ENCODE measurements around the gene DNMT3L. TPM values are rescaled to one million over a fixed set of nuclear protein-coding genes. Genes with fewer than 3 reads are reported as not detected.

The DNMT3L gene
- total and polyA plus RNA-seq, 2 donors (not counting 1 experiment from before 2014, with no cell fraction given): not detected

GRCh38 chr21:44281801-44282200, 20.1 kb upstream of the DNMT3L start:
- H3K4me2 ChIP-seq (replicated peaks; ENCODE audit: low read depth, low read length, poor library complexity, severe bottlenecking): no peak overlapping the region
- ChIA-PET POLR2A (no interaction called here), CTCF (no interaction called here)
- peaks cover 3 to 7% of the 10 kb centered on the region in 2 donors for H3K4me1 ChIP-seq (ENCODE audit: control insufficient read depth in 2 of 2, insufficient read depth in 2 of 2, low read length in 2 of 2)
- no peak overlapping the region for H2AFZ ChIP-seq (ENCODE audit: insufficient read depth, low read depth, low read length, poor library complexity, severe bottlenecking)
- no peak overlapping the region for H3K27ac Mint-ChIP-seq
- H3K4me1 Mint-ChIP-seq: peaks cover 11% of the 10 kb centered on the region
- H3K9me3 ChIP-seq (ENCODE audit: control extremely low read depth in 1 of 3, control insufficient read depth in 2 of 3, insufficient read depth in 1 of 3, low read length in 2 of 3): no peaks in the 10 kb centered on the region
- H3K9me3 Mint-ChIP-seq (ENCODE audit: insufficient read depth): no peaks in the 10 kb centered on the region
- 97% methylated on average over 9 of the region's 9 CpGs for WGBS (ENCODE audit: insufficient coverage)
- TF ChIP-seq EZH2 (IDR thresholded peaks at IDR 0.05; ENCODE audit: borderline replicate concordance, insufficient read depth, low read depth, low read length, poor library complexity, severe bottlenecking): no peak
- TF ChIP-seq, protein P1, sequence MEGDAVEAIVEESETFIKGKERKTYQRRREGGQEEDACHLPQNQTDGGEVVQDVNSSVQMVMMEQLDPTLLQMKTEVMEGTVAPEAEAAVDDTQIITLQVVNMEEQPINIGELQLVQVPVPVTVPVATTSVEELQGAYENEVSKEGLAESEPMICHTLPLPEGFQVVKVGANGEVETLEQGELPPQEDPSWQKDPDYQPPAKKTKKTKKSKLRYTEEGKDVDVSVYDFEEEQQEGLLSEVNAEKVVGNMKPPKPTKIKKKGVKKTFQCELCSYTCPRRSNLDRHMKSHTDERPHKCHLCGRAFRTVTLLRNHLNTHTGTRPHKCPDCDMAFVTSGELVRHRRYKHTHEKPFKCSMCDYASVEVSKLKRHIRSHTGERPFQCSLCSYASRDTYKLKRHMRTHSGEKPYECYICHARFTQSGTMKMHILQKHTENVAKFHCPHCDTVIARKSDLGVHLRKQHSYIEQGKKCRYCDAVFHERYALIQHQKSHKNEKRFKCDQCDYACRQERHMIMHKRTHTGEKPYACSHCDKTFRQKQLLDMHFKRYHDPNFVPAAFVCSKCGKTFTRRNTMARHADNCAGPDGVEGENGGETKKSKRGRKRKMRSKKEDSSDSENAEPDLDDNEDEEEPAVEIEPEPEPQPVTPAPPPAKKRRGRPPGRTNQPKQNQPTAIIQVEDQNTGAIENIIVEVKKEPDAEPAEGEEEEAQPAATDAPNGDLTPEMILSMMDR (IDR thresholded peaks at IDR 0.05): no peak
- no peak overlapping the region for H3K4me3 ChIP-seq (ENCODE audit: control extremely low read depth in 1 of 5, extremely low read depth in 1 of 5, insufficient read depth in 1 of 5, low read depth in 2 of 5, low read length in 4 of 5)
- no peaks in the 10 kb centered on the region for H3K36me3 ChIP-seq (replicated peaks in 1 of 2; ENCODE audit: control extremely low read depth in 1 of 2, control insufficient read depth in 1 of 2, extremely low read depth in 1 of 2, insufficient read depth in 2 of 2, low read length in 1 of 2)
- no peak overlapping the region for H3K9ac ChIP-seq (ENCODE audit: low read length)
- no peaks in the 10 kb centered on the region for H4K20me1 ChIP-seq (ENCODE audit: control insufficient read depth, insufficient read depth, low read length, poor library complexity, severe bottlenecking)
- H3K79me2 ChIP-seq (ENCODE audit: control insufficient read depth, insufficient read depth, low read length): no peaks in the 10 kb centered on the region
- no peaks in the 10 kb centered on the region for H3K27me3 Mint-ChIP-seq
- intact Hi-C loops (cut with micrococcal nuclease): no loop called here
- ATAC-seq (ENCODE audit: low read depth) (no peak), DNase-seq (no peak)
- peaks cover 0 to 9% (median 0%) of the 10 kb centered on the region in 4 experiments for H3K27me3 ChIP-seq (replicated peaks in 1 of 4; ENCODE audit: control extremely low read depth in 1 of 4, control insufficient read depth in 3 of 4, insufficient read depth in 4 of 4, low read length in 3 of 4)
- H3K27ac ChIP-seq (ENCODE audit: low read length in 2 of 2): no peak overlapping the region
- H3K4me3 Mint-ChIP-seq: no peak overlapping the region

DNA sequence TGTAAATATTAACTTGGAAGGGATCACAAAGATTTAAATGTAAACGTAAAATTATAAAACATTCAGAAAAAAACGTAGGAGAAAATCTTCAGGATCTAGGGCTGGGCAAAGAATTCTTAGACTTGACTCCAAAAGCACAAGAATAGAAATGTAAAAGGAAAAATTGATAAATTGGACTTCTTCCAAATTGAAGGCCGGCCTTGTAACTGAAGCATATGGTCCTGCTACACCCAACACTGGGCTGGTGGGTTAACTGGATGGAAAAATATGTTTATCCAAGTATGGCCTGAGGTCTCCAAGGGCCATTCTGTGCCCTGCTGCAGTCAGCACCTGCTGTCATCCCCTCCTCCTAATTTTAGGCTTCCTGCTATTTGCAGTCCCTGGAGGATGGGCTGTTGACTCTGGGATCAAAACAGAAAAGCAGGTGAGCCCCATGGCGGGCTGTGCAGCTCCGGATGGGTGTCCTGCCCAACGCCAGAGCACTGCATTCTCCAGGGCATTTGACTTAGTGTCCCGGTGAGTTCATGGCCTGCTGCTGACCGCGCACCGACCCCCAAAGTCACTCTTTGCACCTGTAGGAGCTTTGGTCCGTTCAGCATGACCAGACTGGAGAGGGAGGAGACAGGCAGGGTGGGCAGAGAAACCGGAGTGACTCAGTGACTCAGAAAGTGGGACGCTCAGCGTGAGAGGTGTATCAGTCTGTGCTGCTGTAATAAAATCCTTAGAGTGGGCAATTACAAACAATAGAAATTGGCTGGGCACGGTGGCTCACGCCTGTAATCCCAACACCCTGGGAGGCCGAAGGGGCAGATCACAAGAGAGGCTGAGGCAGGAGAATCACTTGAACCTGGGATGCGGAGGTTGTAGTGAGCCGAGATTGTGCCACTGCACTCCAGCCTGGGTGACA, 17.9 kb upstream of the DNMT3L start:
- Mint-ChIP-seq H3K4me3 (no peak overlapping the region), H3K27me3 (no peaks in the 10 kb centered on the region), H3K27ac (no peak overlapping the region), H3K9me3 (ENCODE audit: insufficient read depth) (no peaks in the 10 kb centered on the region), H3K4me1 (peaks cover 11% of the 10 kb centered on the region)
- Histone ChIP-seq H3K4me2 (replicated peaks; ENCODE audit: low read depth, low read length, poor library complexity, severe bottlenecking) (no peak overlapping the region), H3K4me1 (ENCODE audit: control insufficient read depth in 2 of 2, insufficient read depth in 2 of 2, low read length in 2 of 2) (peaks cover 3 to 7% of the 10 kb centered on the region in 2 donors), H4K20me1 (ENCODE audit: control insufficient read depth, insufficient read depth, low read length, poor library complexity, severe bottlenecking) (no peaks in the 10 kb centered on the region), H3K9ac (ENCODE audit: low read length) (no peak overlapping the region), H3K4me3 (ENCODE audit: control extremely low read depth in 1 of 5, extremely low read depth in 1 of 5, insufficient read depth in 1 of 5, low read depth in 2 of 5, low read length in 4 of 5) (no peak overlapping the region), H3K27me3 (replicated peaks in 1 of 4; ENCODE audit: control extremely low read depth in 1 of 4, control insufficient read depth in 3 of 4, insufficient read depth in 4 of 4, low read length in 3 of 4) (peaks cover 0 to 9% (median 0%) of the 10 kb centered on the region in 4 experiments), H2AFZ (ENCODE audit: insufficient read depth, low read depth, low read length, poor library complexity, severe bottlenecking) (no peak overlapping the region), H3K79me2 (ENCODE audit: control insufficient read depth, insufficient read depth, low read length) (no peaks in the 10 kb centered on the region), H3K27ac (ENCODE audit: low read length in 2 of 2) (no peak overlapping the region), H3K9me3 (ENCODE audit: control extremely low read depth in 1 of 3, control insufficient read depth in 2 of 3, insufficient read depth in 1 of 3, low read length in 2 of 3) (no peaks in the 10 kb centered on the region), H3K36me3 (replicated peaks in 1 of 2; ENCODE audit: control extremely low read depth in 1 of 2, control insufficient read depth in 1 of 2, extremely low read depth in 1 of 2, insufficient read depth in 2 of 2, low read length in 1 of 2) (no peaks in the 10 kb centered on the region)
- intact Hi-C loops (cut with micrococcal nuclease): no loop called here
- ChIA-PET CTCF (no interaction called here), POLR2A (no interaction called here)
- no peak for ATAC-seq (ENCODE audit: low read depth)
- WGBS (ENCODE audit: insufficient coverage): 33% methylated on average over 16 of the region's 19 CpGs
- no peak for DNase-seq
- TF ChIP-seq, protein P1 (IDR thresholded peaks at IDR 0.05): no peak
- TF ChIP-seq EZH2 (IDR thresholded peaks at IDR 0.05; ENCODE audit: borderline replicate concordance, insufficient read depth, low read depth, low read length, poor library complexity, severe bottlenecking): no peak

All from B cell (primary cell).